HG03066 (cell line): ENCODE data around the gene PTPN9.
"Not testable (repeated sequence)": the region's sequence is repeated elsewhere in the genome, so short reads cannot be mapped to it uniquely, and the experiment has no call there.

Source experiments
- ATAC-seq: cut with Tn5 transposase; IDR thresholded peaks from one replicate; pipeline ENCODE4 v1.9.1; 2021; ENCODE audit warnings: low read depth; ENCODE audit not compliant: unreplicated experiment

The PTPN9 gene

DNA sequence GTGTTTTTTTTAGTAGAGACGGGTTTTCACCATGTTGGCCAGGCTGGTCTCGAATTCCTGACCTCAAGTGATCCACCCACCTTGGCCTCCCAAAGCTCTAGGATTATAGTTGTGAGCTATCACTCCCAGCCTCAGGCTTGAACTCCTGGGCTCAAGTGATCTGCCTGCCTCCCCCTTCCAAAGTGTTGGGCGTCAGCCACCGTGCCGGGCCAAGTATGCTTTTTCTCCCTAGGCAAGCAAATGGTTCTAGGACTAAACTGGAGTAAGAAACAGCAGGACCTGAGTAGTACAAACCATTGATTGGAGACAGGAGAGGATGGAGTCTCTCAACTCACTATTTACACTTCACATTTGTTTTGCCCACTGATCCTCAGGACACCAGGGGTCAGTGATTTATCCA lies 4.6 kb upstream of the PTPN9 start:
- ATAC-seq, result no peak

DNA sequence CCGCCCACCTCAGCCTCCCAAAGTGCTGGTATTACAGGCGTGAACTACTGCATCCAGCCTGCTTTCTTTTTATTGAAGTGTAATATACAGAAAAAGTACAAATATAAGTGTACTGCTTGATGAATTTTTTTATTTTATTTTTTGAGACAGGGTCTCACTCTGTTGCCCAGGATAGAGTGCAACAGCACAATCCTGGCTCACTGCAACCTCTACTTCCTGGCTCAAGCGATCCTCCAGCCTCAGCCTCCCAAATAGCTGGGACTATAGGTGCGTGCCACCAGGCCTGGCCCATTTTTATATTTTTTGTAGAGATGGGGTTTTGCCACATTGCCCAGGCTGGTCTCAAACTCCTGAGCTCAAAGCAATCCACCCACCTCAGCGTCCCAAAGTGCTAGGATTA lies 3.8 kb upstream of the PTPN9 start:
- not testable (repeated sequence) for ATAC-seq

DNA sequence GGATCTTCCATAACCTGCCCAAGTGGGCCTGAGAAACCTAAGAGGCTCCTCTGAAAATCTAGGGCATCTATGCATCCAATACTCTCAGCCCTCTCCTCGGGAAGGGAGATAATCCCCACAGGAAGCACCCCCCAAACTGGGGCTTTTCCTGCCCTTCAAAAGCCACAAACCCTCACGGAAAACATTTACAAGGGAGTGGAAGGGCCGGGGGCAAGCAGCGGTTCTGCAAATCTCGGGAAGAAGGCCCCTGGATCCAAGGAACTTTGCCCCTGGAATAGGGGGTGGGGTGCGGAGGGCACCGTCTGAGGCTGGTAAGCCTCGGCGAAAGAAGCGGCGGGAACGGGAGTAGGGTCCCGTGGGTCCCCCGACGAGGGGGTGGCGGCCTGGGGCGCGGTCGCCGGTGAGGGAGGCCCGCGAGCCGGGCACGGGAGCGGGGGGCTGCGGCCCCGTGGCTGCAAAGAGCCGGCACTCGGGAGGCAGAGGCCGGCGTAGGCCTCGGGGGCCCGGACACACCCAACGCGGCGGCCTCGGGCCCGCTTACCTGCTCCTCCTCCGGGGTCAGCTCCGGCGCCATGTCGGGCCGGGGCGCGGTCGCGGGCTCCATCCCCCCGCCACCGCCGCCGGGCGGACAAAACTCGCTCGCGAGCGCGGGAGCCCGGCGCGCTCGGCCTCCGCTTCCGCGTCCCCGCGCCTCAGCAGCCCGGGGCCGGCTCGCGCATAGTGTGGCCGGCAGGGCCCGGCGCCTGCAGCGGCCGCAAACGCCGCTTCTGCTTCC lies 755 bp downstream of the PTPN9 start:
- no peak for ATAC-seq

DNA sequence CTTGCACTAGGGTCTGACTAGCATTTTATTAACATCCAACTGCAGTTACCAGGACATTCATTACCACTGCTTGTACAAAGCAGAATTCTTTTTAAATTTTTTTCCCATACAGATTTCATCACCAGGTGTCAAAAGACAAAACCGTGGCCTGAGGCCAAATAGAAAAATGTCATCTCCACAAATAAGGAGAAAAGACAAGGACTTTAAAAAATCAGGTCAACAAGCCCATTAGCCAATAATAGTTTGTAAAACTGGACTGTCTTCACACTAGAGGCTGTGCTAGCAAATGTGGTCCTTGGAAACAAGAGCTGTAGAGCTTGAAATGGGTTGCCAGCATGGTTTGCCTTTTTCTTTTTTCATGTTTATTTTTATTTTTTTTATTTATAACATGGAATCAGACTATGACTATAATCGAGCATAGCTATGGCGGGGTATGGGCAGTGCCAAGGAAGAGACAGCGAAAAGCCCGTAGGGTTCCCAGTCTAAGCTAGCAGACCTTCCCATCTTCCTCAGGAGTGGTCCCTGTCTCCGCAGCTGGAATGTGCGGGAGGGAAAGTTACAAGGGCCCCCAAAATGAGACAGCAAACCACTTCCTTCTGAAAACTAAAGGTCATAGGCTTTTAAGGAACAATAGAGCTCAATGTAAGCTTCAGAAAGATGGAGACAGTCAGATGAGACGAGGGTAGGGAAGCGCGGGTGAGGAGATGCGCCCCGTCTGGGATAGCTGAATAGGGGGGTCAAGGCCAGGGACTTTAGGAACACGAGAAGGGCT lies 1.5 kb downstream of the PTPN9 start:
- ATAC-seq, result no peak

DNA sequence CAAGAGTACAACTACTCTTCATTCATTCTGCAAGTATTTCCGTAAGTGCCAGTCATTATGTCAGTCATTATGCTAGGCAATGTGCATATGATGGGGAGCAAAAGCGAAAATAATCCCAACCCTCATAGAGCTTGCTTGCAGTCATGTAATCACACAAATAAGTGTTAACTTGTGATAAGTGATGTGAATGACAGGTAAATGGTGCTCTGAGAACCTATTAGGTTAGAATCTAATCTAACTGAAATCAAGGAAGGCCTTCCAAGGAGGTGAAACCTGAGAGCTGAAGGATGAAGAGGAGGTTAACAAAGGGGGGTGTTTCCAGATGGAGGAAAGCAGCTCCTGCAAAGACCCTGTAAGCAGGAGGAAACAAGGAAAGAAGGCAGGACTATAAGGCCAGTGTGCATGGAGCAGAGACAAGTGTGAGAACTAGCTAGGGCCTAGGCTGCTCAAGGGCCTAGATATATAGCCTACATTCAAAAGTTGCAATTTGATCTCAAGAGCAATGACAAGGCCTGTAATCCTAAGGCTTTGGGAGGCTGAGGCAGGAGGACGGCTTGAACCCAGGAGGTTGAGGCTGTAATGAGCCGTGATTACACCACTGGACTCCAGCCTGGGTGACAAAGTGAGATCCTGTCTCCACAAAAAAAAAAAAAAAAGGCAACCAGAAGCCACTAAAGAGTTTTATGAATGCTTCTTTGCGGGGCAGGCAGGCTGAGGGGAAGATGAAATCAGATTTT lies 5.3 kb downstream of the PTPN9 start:
- ATAC-seq, result no peak

DNA sequence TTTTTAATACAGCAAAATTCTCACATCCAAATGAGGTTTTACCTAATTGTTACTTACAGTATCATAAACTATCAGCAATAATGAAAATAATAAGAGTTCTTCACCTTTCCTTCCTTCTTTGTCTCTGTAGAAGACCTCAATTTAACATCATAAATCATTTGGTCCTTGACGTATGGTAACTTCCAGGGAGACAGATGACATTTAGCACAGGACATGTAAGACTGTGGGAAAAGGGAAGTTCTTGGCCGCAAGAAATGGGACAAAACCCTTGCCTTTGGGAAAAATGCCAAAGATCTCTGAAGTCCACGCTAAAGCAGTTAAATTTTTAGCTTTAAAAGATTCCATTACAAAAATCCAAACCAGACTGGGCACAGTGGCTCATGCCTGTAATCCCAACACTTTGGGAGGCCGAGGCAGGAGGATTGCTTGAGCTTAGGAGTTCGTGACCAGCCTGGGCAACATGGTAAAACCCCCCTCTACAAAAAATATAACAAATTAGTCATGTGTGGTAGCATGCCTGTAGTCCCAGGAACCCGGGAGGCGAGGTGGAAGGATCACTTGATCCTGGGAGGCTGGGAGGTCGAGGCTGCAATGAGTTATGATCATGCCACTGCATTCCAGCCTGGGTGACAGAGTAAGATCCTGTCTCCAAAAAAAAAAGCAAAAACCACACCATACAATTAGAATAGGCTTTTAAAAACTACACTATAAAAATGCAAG lies 8.8 kb downstream of the PTPN9 start:
- no peak for ATAC-seq

DNA sequence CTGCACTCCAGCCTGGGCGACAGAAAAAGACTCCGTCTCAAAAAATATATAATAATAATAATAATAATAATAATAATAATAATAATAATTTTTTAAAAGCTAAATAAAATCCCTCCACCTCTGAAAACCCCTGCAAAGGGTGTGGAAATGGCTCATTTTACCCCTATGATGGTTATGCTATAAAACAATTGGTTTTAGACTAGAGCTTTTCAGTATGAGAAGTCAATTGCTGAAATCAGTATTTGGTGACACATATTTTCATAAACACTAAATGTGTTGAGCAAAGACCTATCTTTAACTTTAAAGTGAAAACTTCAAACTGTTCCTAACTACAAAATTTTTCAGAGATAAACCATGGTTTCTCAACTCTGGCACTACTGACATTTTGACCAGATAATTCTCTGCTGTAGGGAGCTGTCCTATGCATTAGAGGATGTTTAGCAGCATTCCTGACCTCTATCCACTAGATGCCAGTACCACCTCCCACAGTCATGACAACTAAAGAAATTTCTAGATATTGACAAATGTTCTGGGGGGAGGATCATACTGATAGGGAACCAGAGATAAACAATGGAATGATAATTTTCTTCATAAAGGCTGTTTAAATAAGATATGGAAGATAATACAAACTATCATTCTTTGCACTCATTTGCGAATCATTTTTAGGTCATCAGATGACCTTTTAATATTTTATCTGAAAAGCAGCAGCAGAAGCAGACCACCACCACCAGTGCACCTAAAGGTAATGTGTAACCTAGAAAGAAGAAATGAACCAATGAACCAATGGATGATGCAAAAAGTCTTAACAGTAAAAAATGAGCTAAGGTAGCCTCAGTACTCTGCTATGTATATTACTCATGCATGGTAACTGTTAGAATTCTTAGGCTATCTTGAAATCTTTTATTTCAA lies 13.8 kb downstream of the PTPN9 start:
- ATAC-seq, result no peak

DNA sequence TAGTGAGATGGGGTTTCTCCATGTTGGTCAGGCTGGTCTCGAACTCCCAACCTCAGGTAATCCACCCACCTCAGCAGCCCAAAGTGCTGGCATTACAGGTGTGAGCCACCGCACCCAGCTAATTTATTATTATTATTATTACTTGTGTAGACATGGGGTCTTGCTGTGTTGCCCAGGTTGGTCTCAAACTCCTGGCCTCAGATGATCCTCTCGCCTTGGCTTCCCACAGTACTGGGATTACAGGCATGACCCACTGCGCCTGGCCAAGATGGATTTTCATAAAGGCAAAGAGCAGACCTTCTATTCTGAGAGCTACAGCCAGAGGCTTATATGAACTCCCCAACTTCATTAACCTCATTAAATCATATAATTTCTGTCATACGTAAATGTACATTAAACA lies 17.2 kb downstream of the PTPN9 start:
- ATAC-seq, result no peak

DNA sequence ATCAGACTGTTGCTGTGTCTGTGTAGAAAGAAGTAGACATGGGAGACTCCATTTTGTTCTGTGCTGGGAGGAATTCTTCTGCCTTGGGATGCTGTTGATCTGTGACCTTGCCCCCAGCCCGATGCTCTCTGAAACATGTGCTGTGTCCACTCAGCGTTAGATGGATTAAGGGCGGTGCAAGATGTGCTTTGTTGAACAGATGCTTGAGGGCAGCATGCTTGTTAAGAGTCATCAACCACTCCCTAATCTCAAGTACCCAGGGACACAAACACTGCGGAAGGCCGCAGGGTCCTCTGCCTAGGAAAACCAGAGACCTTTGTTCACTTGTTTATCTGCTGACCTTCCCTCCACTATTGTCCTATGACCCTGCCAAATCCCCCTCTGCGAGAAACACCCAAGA lies 19.8 kb downstream of the PTPN9 start:
- not testable (repeated sequence) for ATAC-seq

DNA sequence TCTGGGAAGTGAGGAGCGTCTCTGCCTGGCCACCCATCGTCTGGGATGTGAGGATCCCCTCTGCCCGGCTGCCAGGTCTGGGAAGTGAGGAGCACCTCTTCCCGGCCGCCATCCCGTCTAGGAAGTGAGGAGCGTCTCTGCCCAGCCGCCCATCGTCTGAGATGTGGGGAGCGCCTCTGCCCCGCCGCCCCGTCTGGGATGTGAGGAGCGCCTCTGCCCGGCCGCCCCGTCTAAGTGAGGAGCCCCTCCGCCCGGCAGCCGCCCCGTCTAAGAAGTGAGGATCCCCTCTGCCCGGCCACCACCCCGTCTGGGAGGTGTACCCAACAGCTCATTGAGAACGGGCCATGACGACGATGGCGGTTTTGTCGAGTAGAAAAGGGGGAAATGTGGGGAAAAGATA lies 20.2 kb downstream of the PTPN9 start:
- not testable (repeated sequence) for ATAC-seq

DNA sequence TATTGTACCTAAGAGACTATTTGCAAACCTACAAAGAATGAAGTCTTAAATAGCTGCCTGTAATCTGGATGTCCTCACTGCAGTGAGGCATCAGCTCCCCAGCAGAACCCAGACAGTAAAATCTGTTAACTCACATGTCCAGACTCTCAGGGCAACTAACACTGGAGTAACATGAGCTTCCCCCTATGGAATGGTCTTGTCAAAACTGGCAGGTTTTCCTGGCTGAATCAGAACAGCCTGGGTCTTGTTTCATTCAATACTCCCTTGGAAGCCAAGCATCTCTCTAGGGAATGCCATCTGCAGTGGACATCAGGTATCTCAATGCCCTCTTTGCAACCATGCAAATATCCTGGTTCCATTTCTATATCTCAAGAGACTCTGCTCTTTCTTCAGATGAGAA lies 24.4 kb downstream of the PTPN9 start:
- no peak for ATAC-seq

DNA sequence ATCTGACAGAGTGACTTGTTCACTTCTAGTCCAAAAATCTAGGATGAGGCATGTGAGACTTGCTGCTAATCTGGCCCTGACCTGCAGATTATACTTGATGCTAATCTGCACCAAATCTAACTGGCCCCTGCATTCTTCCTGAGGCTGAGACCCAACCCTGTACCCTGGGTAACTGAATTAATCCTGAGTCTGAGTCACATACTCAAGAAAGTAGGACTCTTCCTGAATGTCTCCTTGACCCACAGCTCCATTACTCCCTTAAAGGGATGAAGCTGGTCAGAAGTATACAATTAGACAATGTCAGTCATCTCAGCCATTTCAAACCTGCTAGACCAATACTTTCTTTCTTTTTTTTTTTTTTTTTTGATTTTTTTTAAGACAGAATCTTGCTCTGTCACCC lies 25.5 kb downstream of the PTPN9 start:
- ATAC-seq, result no peak

DNA sequence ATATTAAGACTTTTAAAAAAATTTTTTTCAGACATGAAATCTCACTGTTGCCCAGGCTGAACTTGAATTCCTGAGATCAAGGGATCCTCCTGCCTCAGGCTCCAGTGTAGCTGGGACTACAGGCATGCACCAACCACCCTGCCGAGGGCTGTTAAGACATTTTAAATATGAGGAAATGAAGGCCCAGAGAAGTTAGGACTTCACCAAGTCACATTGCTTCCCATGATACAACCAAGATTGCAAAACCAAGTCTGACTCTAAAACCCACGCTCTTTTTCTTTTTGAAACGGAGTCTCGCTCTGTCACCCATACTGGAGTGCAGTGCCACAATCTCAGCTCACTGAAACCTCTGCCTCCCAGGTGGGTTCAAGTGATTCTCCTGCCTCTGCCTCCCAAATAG lies 28.0 kb downstream of the PTPN9 start:
- ATAC-seq, result no peak

DNA sequence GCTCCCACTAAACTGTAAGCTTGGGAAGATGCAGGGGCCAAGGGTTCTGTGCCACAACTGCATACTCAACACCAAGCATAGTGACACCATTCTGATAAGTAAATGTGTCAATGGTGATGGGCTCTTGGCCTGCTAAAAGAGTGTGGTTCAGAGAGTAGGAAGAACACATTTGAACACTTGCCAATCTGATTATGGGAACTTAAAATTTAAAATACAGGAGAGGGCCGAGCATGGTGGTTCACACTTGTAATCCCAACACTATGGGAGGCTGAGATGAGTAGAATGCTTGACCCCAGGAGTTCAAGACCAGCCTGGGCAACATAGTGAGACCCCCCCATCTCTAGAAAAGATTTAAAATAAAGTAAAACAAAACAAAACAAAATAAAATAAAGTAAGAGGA lies 34.1 kb downstream of the PTPN9 start:
- no peak for ATAC-seq

DNA sequence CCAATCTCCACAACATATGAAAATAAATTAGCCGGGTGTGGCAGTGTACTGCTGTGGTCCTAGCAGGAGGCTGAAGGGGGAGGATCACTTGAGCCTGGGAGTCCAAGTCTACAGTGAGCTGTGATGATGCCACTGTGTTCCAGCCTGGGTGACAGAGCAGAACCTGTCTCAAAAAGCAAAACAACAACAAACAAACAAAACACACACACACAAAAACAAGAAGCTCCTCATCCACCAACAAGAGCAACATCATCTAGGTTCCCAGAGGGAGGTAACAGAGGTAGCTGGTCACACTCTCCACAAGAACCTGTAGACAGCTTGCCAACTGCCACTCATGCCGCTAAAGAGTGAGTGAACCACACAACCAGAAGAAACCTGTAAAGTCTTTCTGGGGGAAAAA lies 34.8 kb downstream of the PTPN9 start:
- no peak for ATAC-seq

DNA sequence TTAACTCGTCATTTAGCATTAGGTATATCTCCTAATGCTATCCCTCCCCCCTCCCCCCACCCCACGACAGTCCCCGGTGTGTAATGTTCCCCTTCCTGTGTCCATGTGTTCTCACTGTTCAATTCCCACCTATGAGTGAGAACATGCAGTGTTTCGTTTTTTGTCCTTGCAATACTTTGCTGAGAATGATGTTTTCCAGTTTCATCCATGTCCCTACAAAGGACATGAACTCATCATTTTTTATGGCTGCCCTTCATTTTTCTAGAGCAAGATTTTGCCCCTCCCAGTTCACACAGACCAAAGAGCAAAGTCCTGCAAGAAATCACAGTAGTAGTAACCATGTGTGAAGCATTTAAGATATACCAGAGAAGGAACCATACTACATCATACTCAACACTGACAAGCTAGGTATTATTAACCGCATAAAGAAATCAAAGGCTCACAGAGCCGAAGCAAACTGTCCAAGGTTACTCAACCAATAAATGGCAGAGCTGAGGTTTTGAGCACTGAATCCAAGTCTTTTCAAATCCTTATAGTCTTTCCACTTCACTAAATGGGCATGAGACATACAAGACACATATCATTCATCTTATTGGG lies 36.1 kb downstream of the PTPN9 start:
- not testable (repeated sequence) for ATAC-seq

DNA sequence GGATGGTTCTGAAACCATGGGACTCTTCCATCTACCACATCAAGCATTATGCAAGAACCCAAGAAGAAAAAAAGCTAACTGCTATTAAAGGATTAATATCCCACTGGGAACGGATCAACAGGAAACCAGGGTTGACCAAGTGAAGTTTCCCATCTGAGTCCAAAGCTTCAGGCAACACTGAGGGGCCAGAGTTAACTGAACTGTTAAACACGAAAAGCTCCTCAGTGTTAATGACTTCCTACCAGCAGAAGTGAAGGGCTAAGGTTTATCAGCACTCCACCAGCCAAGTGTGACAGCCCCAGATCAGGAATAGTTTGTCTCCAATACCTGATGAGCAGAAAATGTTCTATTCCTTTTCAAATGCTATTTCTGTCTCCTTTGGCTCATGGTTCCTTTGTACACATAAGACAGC lies 36.7 kb downstream of the PTPN9 start:
- ATAC-seq, result no peak

DNA sequence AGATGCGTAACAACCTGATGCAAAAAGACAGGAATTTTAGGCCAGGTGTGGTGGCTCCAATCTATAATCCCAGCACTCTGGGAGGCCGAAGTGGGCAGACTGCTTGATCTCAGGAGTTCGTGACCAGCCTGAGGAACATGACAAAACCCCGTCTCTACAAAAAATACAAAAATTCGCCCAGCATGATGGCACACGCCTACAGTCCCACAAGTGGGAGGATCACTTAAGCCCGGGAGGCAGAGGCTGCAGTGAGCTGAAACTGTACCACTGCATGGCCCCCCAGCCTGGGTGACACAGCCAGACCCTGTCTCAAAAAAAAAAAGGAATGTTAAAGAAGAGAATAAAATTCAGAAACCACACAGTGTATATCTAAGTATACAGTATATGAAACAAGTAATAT lies 40.7 kb downstream of the PTPN9 start:
- ATAC-seq, result no peak

DNA sequence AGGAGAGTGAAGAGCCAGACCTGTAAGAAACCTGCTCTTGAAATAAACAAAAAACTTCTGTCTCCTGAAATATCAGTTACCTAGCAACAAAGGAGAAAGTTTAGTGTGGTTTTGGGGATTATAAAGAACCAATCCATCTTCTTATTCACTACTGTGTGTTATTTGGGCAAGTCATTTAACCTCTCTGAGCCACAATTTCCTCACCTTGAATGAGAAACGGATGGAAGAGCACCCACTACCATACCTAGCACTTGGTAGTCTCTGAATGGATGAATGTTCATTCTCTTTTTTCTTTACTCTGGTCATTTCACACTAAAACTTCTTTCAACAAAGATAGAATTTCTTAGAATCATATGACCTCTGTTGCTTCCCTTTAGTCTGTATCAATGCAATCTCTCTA lies 45.2 kb downstream of the PTPN9 start:
- ATAC-seq, result no peak
